Measurements from ENCODE around the gene SLC22A25.

DNA sequence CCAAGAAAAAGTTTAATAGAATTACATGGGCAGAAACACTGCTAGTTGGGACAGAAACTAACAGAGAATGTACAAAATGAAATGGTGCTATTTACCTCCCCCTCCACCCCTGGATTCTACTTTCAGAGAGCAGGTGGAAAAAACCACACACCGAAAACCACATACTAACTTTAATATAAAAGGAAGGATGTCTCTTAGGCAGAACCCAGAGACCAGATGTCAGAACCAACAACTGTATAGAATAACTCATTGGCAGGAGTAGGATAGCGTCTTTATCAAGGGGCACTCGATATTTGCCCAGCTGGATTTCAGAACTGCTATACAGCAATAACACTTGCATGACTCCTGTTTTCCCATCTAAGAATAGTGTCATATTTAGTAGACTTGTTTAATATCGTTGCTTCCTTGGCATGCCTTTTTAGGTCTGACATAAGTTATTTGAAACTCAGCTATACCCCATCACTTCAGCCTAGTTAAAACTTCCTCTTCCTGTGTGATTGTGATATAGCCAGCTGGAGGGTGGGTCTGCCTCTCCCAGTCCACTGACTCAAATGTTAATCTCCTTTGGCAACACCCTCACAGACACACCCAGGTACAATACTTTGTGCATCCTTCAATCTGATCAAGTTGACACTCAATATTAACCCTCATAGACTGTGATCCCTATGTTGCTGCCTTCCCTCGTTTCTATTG is 1.2 kb downstream of the SLC22A25 start:
- TF ChIP-seq, protein P1, sequence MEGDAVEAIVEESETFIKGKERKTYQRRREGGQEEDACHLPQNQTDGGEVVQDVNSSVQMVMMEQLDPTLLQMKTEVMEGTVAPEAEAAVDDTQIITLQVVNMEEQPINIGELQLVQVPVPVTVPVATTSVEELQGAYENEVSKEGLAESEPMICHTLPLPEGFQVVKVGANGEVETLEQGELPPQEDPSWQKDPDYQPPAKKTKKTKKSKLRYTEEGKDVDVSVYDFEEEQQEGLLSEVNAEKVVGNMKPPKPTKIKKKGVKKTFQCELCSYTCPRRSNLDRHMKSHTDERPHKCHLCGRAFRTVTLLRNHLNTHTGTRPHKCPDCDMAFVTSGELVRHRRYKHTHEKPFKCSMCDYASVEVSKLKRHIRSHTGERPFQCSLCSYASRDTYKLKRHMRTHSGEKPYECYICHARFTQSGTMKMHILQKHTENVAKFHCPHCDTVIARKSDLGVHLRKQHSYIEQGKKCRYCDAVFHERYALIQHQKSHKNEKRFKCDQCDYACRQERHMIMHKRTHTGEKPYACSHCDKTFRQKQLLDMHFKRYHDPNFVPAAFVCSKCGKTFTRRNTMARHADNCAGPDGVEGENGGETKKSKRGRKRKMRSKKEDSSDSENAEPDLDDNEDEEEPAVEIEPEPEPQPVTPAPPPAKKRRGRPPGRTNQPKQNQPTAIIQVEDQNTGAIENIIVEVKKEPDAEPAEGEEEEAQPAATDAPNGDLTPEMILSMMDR (IDR thresholded peaks at IDR 0.05): no peak
- no peak for TF ChIP-seq POLR2AphosphoS5 (IDR thresholded peaks at IDR 0.05; ENCODE audit: insufficient read depth in 1 of 2, low read depth in 1 of 2)
- TF ChIP-seq POLR2A (IDR thresholded peaks at IDR 0.05): no peak
